Mucosa of rectum (tissue), 2 donors: ENCODE measurements around the gene PKNOX2.

Experiments used
- H3K27ac ChIP-seq, 2 donors: one replicate each; pipeline ENCODE4 v1.7.0; 2013; ENCODE audit warnings: inconsistent platforms in 2 of 2, low read depth in 2 of 2, low read length in 2 of 2
- H3K27me3 ChIP-seq, 2 donors: one replicate each; pipeline ENCODE4 v1.7.0; 2013; ENCODE audit warnings: low read length in 2 of 2; ENCODE audit not compliant: control insufficient read depth in 2 of 2, insufficient read depth in 2 of 2
- H3K36me3 ChIP-seq, 2 donors: one replicate each; pipeline ENCODE4 v1.7.0; 2013; ENCODE audit warnings: low read length in 2 of 2; ENCODE audit not compliant: control insufficient read depth in 2 of 2, insufficient read depth in 2 of 2
- H3K4me1 ChIP-seq, 2 donors: one replicate each; pipeline ENCODE4 v1.7.0; 2013; ENCODE audit warnings: low read length in 2 of 2, mild to moderate bottlenecking in 1 of 2; ENCODE audit not compliant: control insufficient read depth in 2 of 2, insufficient read depth in 2 of 2
- H3K4me3 ChIP-seq, 2 donors: one replicate each; pipeline ENCODE4 v1.7.0; 2013; ENCODE audit warnings: low read length in 2 of 2
- H3K9ac ChIP-seq, 2 donors: one replicate each; pipeline ENCODE4 v1.7.0; 2013; ENCODE audit warnings: low read length in 2 of 2, low read depth in 1 of 2, mild to moderate bottlenecking in 1 of 2
- H3K9me3 ChIP-seq, 2 donors: one replicate each; pipeline ENCODE4 v1.7.0; 2013; ENCODE audit warnings: low read length in 2 of 2; ENCODE audit not compliant: control insufficient read depth in 2 of 2
- donor health status: healthy.
- donor health status: Normal muscosa, but diverticular disease.

The PKNOX2 gene

GRCh38 chr11:125435461-125436238 lies 271.1 kb downstream of the PKNOX2 start:
- Histone ChIP-seq H3K4me3 (no peak overlapping the region), H3K4me1 (no peaks in the 10 kb centered on the region), H3K36me3 (no peaks in the 10 kb centered on the region), H3K27me3 (no peaks in the 10 kb centered on the region), H3K9ac (no peak overlapping the region), H3K27ac (no peak overlapping the region), H3K9me3 (no peaks in the 10 kb centered on the region)

- Histone ChIP-seq H3K4me3 (no peak overlapping the region), H3K9ac (no peak overlapping the region), H3K27me3 (no peaks in the 10 kb centered on the region), H3K27ac (no peak overlapping the region), H3K4me1 (no peaks in the 10 kb centered on the region), H3K36me3 (no peaks in the 10 kb centered on the region), H3K9me3 (no peaks in the 10 kb centered on the region)
These were observed 277.3 kb downstream of the PKNOX2 start for GRCh38 chr11:125441648-125442410.

GRCh38 chr11:125442946-125443345 lies 278.4 kb downstream of the PKNOX2 start:
- H3K9ac ChIP-seq = no peak overlapping the region
- H3K27ac ChIP-seq = no peak overlapping the region
- H3K9me3 ChIP-seq = no peaks in the 10 kb centered on the region
- H3K4me1 ChIP-seq = no peaks in the 10 kb centered on the region
- H3K36me3 ChIP-seq = no peaks in the 10 kb centered on the region
- no peak overlapping the region for H3K4me3 ChIP-seq
- H3K27me3 ChIP-seq = no peaks in the 10 kb centered on the region

- H3K36me3 ChIP-seq = no peaks in the 10 kb centered on the region
- H3K9ac ChIP-seq = no peak overlapping the region
- H3K27me3 ChIP-seq = peaks cover 0 to 3% of the 10 kb centered on the region in 2 donors
- H3K27ac ChIP-seq = no peak overlapping the region
- H3K9me3 ChIP-seq = no peaks in the 10 kb centered on the region
- no peaks in the 10 kb centered on the region for H3K4me1 ChIP-seq
- H3K4me3 ChIP-seq = no peak overlapping the region
These were observed 279.3 kb downstream of the PKNOX2 start for GRCh38 chr11:125443767-125444311.

GRCh38 chr11:125445731-125446130 lies 281.2 kb downstream of the PKNOX2 start:
- peaks cover 0 to 3% of the 10 kb centered on the region in 2 donors for H3K27me3 ChIP-seq
- H3K9me3 ChIP-seq = no peaks in the 10 kb centered on the region
- H3K36me3 ChIP-seq = no peaks in the 10 kb centered on the region
- H3K4me3 ChIP-seq = no peak overlapping the region
- H3K27ac ChIP-seq = no peak overlapping the region
- H3K4me1 ChIP-seq = no peaks in the 10 kb centered on the region
- no peak overlapping the region for H3K9ac ChIP-seq

GRCh38 chr11:125446279-125446678 lies 281.7 kb downstream of the PKNOX2 start:
- H3K36me3 ChIP-seq = no peaks in the 10 kb centered on the region
- no peak overlapping the region for H3K9ac ChIP-seq
- no peaks in the 10 kb centered on the region for H3K4me1 ChIP-seq
- H3K4me3 ChIP-seq = no peak overlapping the region
- H3K27me3 ChIP-seq = peaks cover 0 to 3% of the 10 kb centered on the region in 2 donors
- H3K27ac ChIP-seq = no peak overlapping the region
- no peaks in the 10 kb centered on the region for H3K9me3 ChIP-seq

GRCh38 chr11:125447721-125448120 lies 283.2 kb downstream of the PKNOX2 start:
- no peak overlapping the region for H3K4me3 ChIP-seq
- H3K27ac ChIP-seq = no peak overlapping the region
- no peaks in the 10 kb centered on the region for H3K4me1 ChIP-seq
- peaks cover 0 to 3% of the 10 kb centered on the region in 2 donors for H3K27me3 ChIP-seq
- no peak overlapping the region for H3K9ac ChIP-seq
- H3K9me3 ChIP-seq = no peaks in the 10 kb centered on the region
- H3K36me3 ChIP-seq = no peaks in the 10 kb centered on the region

GRCh38 chr11:125448136-125448535 lies 283.6 kb downstream of the PKNOX2 start:
- Histone ChIP-seq H3K27ac (no peak overlapping the region), H3K4me1 (no peaks in the 10 kb centered on the region), H3K36me3 (no peaks in the 10 kb centered on the region)

GRCh38 chr11:125449565-125449964 lies 285.0 kb downstream of the PKNOX2 start:
- H3K27me3 ChIP-seq = peaks cover 0 to 3% of the 10 kb centered on the region in 2 donors

More at GRCh38 chr11:125448136-125448535, 283.6 kb downstream of the PKNOX2 start:
- H3K27me3 ChIP-seq = peaks cover 0 to 3% of the 10 kb centered on the region in 2 donors
- H3K9ac ChIP-seq = no peak overlapping the region
- H3K9me3 ChIP-seq = no peaks in the 10 kb centered on the region
- H3K4me3 ChIP-seq = no peak overlapping the region

More at GRCh38 chr11:125449565-125449964, 285.0 kb downstream of the PKNOX2 start:
- Histone ChIP-seq H3K4me1 (no peaks in the 10 kb centered on the region), H3K36me3 (no peaks in the 10 kb centered on the region), H3K9me3 (no peaks in the 10 kb centered on the region), H3K4me3 (no peak overlapping the region), H3K27ac (no peak overlapping the region), H3K9ac (no peak overlapping the region)
